Amniotic stem cell (primary cell): ENCODE data around the gene KDM4B.

ENCODE experiments used
- DNase-seq: peaks from one replicate; lab custom pipeline; 2025; lab: John Stamatoyannopoulos, UW

KDM4B gene

DNA sequence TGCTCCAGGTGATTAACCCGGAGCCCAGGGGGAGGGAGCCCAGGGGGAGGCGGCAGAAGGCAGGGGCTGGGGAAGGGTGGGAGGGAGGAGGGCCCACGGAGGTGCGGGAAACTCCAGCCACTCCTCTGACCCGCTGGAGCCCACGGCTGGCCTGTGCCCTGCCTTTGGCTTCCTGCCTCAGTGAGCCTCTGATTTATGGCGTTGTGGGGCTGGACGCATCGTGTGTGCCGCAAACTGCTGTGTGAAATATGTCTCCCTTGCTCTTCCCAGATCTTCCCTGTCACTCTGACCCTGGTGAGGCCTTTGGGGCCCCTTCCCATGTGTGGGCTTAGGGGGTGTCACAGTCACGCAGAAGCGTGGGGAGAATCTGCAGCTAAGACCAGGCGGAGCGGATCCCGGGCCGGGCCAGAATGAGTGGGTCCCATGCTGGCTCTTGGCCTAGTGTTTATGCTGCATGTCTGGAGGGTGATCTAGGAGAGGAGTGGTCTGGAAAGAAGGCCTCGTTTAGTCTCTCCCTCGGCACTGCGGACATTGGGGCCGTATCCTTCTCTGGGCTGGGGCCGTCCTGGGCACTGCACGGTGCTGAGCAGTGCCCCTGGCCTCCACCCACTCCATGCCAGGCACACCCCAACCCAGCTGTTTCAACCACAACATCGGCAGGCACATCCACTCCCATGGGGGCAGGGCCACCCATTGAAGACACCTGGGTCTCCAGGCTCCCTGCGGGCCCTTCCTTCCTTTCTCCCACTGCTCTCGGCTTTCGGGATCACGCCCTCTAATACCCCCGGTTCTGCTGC, 123.0 kb downstream of the KDM4B start:
- DNase-seq = no peak

DNA sequence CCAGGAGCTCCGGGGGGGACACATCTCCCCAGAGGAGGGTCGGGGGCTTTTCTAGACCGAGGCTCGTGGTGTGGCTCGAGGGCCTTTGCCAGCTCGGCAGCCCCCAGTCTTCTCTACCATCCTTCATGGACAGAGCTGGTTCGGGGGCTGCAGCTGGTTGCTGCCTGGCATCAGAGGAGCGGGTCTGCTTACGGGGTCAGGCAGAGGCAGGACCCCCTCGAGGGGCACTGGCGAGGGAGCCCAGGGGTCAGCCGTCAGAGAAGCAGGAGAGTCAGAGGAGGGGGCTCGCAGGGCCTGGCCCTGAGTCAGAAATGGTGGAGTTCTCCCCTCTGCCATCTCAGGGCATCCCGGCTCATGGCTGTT, 123.5 kb downstream of the KDM4B start:
- DNase-seq = no peak

DNA sequence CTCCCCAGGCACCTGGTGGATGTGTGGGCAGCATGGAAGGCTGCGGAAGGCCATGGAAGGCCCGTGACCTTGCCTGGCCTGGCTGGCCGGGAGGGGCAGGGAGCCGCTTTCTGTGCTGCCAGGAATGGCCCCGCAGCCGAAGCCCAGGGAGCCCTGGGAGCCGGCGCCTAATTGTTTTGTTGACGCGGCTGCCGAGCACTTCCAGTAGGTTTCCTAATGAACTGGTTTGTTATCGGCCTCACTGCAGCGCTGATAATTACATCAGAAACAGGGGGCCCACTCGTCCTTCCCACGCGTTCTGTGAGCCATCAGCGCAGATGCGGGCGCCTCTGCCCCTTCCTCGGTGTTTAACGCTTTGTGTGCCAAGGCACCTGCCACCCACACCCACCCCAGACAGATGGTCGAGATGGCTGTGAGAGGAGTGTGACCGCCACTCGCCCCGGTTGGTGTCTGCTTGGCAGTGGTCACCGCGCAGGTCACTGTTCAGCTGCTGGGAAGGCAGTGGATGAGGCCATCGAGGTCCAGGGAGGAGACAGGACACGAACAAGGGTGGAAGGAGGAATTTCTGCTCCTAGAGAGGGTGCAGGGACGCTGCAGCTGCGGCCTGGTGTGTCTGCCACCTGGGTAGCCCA, 124.5 kb downstream of the KDM4B start:
- no peak for DNase-seq

DNA sequence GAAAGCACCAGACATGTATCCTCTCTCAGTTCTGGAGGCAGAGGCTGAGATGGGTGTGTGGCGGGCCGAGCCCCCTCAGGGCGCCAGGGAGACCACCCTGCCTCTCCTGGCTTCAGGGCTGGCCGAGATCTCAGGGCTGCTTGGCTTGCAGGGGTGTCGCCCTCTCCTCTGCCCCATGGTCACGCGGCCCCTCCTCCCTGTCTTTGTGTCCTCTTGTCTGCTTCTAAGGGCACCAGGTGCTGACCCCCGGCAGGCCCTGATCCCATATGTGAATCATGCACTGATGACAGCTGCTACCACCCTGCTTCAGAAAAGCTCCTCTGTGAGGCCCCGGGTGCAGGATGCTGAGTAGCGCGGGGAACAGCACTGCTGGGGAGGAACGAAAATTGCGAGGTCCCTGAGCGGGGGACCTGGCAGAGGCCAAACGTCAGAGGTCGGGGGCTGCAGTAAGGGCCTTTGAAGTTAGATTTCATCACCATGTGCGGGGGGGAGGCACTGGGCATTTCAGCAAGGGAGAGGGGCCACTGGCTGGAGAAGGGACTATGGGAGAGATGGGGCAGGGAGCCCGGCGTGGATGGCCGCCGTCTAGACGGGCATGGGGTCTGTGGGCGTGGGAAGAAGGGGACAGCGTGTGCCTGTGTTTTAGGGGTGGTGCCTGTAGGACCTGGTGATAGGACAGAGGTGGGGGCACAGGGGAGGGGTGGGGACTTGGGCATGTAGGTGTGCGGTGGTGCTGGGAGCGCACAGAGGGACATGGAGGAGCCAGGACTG, 125.2 kb downstream of the KDM4B start:
- no peak for DNase-seq

DNA sequence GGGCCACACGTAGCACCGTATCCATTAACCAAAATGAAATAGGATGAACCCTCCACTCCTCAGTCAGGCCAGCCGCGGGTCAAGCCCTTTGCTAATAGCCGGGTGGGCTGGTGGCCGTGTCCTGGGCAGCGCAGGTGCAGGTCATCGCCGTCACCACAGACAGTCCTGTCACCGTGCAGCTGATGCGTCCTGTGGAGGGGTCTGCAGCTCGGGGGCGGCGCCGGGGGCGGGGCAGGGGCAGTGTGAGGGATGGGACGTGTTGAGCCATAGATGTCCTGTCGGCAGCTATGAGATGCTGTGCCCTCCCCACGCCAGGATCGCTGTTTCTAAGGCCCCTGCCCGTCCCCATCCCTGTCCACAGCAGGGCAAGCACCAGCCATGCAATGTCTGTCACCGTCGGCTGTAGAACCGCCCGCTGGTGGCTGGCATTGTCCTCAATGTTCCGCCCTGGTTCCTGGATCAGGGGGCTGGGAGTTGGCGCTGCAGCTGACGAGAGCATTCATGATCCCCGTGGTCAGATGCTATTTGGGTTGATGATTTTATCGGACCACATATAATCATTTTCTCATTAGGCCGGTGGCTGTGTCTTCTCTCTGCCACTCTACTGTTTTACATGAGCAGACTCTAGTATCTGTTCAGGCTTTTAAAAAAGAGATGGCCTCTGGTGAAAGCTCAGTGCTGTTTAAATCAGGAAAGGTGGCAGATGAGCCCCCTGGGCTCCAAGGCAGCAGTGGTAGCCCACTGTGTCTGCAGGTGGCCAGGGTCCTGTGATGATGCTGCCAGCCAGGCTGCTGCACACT, 126.1 kb downstream of the KDM4B start:
- DNase-seq = no peak

DNA sequence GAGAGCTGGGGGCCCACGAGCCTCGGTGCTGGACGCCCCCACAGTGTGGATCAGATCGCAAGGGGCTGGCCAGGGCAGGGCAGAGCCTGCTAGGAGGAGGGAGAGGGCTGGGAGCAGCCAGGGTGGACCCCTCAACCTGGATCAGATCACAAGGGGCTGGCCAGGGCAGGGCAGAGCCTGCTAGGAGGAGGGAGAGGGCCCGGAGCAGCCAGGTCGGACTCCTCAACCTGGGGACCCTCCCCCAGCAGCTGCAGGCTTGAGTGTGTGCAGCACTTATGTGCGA, 126.6 kb downstream of the KDM4B start:
- no peak for DNase-seq

DNA sequence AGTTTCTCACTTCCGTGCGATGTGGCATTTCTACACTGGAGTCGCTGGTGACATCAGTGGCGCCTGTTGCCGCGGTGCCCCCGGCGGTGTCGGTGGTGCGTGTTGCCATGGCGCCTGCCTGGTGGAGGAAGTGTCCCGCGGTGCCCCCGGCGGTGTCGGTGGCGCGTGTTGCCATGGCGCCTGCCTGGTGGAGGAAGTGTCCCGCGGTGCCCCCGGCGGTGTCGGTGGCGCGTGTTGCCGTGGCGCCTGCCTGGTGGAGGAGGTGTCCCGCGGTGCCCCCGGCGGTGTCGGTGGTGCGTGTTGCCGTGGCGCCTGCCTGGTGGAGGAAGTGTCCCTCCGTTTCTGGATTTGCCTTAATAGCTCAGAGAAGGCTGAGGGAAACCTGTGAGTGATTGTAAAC, 127.6 kb downstream of the KDM4B start:
- DNase-seq = no peak

DNA sequence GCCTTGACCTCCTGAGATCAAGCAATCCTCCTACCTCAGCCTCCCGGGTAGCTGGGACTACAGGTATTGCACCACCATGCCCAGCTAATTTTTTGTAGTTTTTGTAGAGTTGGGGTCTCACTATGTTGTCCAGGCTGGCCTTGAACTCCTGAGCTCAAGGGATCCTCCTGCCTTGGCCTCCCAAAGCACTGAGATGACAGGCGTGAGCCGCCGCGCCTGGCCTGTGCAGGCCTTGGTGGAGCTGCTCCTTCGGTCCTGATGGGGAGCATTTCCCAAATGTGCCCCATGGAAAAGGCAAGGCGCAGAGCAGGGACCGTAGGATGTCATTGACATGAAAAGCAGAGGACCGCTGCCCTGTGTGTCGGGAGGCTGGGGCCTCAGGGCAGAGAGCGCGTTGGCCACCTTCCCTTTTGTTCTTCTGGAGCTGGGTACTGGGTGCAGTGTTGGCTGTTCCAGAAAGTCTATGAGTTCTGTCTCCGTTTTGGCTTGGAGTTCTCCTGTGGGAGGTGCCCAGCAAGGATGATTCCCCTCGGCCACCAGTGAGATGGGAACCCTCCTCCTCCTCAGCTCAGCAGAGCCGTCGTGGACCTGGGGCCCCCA, 128.5 kb downstream of the KDM4B start:
- DNase-seq = no peak

DNA sequence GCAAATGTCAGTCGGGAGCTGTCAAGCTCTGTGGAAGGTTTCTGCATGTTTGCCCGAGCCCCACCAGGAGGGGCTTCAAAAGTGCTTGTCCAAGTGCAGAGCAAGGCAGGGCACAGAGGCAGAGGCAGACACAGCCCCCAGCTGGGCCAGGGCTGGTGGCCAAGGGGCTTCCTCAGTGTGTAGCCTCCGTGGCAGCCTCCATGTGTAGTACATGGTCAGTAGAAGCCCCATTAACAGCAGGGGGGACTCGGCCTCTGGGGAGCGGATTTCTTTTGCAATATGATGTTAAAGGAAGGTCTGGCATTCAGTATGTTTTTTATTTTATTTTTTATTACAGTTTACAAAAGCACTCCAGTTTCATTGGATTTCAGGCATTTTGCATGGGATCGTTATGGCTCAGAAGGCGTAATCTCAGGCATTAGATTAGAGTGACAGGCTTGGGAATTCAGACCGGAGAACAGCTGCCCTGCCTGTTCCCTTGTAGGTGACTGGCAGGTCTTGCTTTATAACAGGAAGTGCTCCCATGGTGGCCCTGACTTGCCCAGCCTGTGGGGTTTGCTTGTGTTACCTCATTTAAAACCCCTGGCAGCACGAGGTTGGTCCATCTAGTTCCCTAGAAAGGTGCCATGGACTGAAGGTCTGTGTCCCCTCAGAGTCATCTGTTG, 129.2 kb downstream of the KDM4B start:
- DNase-seq = no peak

DNA sequence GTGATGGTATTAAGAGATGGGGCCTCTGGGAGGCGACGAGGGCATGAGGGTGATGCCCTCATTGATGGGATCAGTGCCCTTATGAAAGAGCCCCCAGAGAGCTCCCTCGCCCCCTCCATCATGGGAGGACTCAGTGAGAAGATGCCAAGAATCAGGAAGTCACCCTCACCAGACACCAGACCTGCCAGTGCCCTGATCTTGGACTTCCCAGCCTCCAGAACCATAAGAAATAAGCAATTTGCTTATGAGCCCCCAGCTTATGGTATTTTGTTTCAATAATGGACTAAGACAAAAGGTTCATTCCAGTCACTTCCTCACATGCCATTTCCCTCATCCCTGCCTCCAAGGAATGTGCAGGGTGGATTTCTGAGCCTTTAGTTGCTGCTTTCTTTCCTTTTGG, 129.7 kb downstream of the KDM4B start:
- no peak for DNase-seq

DNA sequence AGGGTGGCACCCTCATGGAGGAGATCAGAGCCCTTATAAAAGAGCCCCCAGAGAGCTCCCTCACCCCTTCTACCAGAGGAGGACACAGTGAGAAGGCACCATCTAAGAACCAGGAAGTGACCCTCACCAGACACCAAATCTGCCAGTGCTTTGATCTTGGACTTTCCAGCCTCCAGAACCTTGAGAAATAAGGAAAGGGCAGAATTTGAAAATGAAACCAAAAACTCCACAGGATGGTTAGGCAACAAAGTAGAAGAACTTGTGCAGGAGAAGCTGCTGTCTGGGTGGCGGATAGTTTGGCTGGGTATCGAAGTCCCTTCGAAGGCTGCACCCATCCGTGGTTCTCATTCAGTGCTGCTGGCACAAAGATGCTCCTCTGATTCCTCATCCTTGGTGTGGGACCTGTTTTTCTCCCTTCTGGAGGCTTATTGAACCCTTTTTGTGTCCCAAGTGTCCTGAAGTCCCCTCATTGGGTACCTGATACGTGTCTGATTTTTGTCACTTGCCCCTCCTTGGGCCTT, 130.8 kb downstream of the KDM4B start:
- no peak for DNase-seq

DNA sequence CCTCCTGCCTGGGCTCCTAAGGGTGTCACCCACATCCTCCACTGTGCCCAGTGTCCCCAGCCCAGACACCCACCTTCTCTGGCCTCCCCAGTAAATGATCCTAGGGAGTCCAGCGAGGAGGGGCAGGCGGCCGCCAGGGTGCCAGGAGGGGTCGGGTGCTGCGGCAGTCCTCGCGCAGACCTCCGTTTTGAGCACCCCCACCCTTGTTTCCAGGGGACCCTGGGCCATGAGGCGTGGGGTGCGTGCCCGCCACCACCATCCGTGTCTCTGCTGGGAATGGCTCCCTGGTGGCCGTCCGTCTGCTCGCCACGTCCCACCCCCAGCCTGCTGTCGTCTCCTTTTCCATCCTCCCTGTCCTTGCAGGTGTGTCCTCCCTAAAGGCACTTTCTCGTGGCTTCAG, 133.0 kb downstream of the KDM4B start:
- no peak for DNase-seq

DNA sequence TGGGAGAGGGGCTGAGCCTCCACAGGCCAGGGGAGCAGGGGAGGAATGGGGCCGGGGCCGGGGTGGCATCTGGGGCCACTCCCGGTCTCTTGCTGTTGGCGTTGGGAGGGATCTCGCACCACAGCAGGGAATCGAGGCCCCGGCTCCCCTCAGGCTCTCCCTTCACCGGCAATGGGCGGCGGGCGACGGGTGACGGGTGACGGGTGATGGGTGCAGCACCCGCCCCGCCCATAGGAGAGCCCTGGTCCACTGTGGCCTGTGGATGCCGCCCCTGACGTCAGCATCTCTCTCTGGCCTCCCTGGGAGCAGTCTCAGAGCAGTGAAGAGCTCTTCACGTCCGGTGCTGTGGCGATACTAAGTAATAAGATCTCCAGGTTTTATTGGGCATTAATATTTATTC, 133.6 kb downstream of the KDM4B start:
- no peak for DNase-seq

DNA sequence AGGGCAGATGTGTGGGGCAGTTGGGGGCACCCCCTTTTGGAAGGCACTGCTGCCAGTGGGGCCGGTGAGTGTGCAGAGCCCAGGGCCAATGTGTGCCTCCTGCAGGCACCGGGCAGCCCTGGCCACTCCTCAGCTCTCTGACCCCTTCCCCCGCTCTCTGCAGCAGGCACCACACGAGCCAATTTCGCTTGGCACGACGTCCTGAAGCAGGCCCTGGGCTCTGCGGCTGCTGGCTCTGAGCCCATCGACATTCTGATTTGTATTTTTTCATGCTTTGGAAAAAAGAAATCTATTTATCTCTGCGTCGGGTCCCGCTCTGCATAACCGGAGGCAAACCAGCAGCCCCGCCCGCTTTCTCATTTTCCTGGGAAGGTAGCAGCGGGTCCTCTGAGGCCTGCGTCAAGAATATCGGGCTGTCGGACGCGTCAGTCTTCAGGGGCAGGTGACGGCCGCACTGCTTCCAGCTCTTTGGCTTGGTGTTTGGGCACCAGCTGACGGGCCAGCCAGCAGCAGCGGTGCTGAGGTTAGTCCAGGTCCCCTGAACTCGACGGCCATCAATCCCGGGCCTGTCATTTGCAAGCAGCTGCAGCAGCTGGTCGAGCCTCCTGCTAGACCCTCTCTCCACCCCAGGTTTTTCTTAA, 134.3 kb downstream of the KDM4B start:
- DNase-seq = no peak

DNA sequence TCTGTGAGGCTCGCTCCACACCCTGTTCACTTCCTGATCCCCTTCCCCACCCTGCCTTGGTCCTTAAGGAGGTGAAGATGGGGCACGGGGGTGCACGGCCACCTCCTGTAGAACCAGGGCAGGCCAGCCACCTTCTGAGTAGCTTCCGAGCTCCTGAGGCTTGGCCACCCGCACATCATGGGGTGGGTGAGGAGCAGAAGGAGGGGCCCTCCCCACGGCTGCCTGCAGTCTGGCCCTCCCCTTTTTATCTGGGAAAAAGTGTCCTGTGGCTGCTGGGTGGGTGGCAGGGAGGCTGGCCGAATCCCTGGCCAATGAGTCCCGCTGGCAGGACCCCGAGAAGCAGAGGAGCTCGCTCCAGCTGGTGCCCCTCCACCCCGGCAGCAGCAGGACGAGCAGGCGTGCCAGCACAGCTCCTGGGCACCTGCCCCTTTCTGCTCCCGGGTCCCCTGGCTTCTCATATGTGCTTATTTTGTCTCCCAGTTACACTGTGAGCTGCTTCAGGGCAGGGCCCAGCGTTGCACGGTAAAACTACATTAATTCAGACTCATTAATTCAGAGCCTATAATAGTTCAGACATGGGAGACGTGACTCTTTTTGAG, 135.0 kb downstream of the KDM4B start:
- DNase-seq = no peak

DNA sequence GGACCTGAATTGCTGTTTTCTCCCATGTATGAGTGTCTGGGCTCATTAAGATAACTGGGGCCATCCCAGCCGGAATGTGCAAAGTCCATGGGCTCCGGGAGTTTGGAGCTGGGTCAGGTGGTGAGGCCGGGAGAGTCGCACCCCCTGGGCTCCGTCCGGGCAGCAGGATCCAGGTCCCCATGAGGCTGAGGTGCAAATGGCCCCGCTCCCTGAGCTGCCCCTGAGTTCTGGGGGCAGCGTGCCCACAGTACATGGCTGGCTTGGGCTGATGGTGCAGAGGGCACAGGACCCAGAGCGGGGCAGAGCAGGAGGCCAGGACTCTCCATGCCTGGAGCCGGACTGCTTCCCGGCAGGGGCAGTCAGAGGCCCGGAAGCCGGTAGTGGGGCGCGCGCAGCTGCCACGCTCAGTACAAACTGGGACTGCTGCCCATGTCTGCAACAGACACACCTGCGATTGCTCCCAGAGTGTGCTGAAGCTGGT, 136.0 kb downstream of the KDM4B start:
- no peak for DNase-seq

DNA sequence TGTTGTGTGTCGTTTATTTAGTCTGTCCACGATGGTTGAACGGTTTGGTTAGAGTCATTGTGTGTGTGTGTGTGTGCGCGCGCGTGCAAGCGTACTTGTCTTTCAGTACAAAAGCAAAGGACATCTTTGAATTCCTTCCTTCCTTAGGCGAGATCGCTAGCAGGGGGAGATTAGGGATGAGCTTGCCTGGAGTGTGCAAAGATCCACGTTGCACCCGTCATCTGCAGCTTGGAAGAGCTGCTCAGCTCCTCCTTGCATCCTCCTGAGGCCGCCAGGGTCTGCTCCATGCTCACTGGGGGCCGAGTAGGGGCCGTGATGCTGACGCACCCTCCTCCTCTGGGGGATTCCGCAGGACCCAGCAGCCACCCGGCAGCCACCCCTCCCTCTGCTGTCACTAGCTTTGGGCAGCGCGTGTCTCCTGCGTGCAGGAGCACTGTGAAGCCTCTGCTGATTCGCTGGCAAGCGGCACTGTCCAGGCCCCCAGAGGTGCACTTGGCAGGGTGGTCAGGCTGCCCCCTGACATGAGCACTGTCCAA, 137.3 kb downstream of the KDM4B start:
- no peak for DNase-seq

DNA sequence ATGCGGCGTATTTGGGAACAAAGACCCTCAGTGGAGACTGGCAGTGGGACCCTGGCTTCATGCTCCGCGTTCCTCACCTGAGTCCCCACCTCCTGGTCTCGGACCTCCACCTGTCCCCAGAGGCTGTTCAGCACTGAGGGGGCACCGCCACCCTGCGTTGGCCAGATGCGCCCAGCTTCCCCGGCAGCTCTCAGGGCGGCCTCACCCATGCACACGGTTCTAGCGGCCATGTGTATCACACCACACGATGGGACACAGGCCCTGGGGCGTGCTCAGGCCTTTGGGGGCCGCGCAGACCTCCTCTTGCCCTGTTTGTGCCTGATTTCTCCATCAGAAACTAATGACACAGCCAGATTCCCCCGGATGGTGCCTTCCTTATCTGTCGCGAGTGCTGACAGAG, 138.1 kb downstream of the KDM4B start:
- DNase-seq = no peak

DNA sequence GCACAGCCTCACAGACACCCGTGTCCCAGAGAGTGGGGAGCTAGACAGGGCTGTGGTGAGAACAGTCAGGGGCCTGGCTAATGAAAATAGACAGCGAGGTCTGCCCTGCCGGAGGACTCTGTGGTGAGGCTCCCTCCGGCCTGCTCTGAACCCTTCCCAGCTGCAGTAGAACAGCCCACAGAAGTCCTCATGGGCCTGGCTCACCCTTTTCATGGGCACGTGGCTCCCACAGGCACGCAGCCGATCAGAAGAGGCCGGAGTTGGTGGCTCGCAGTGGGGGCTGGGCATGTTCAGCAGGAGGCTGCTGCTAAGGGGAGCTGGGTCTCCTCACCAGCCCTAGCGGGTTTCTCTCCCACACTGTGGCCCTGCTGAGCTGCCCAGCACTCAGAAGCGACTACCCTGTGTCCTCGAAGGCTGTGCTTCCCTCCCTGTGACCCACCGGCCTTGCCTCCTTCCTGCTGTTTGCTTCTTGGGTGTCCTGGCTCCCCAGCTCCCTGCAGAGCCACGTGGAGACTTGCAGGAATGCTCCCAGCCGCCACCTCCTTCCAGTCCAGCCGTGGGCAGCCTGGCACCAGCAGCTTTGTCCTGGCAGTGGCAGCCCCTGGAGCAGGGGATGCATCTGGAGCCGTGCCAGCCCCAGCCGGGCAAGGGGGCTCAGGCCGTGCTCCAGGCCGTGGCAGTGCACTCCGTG, 138.7 kb downstream of the KDM4B start:
- DNase-seq = no peak
